ENCODE measurements around the gene GOLGA6C. TPM values are rescaled to one million over a fixed set of nuclear protein-coding genes. Genes with fewer than 3 reads are reported as not detected.
"Not testable (repeated sequence)": the region's sequence is repeated elsewhere in the genome, so short reads cannot be mapped to it uniquely, and the experiment has no call there.

GOLGA6C gene
- total RNA-seq, 1 experiment from 2014 or later, result not detected

DNA sequence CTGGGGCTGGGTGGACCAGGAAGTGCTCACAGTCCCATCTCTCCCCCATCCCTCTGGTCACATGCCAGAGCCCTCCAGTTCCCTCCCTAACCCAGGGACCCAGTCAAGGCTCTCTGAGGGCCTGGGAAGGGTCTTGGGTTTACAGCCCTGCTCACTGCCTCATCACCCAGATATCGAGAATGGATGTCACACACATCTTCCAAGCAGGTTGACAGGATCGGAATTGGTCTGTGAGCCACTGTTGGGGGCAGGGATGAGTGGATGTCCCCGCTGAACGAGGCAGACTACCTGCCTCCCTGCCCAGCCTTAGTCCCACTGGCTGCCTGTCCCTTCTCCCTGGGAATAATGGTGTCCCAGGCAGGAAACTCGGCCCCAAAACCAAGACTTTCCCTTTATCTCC, 20.0 kb upstream of the GOLGA6C start:
- H3K9ac ChIP-seq (ENCODE audit: extremely low read depth, insufficient read length, low read length), result no peak overlapping the region
- WGBS (ENCODE audit: extremely low coverage, insufficient read length, low lambda C conversion rate), result no CpG with 5 or more reads among the region's 5 CpGs
- H3T11ph ChIP-seq (ENCODE audit: low read length), result no peak overlapping the region
- no peaks in the 10 kb centered on the region for H3K23me2 ChIP-seq (ENCODE audit: insufficient read length, low read depth, low read length, poor library complexity, severe bottlenecking)
- H2BK5ac ChIP-seq (ENCODE audit: insufficient read length, low read length), result no peak overlapping the region
- H4K8ac ChIP-seq (replicated peaks; ENCODE audit: insufficient read length, low read depth, low read length), result no peak overlapping the region
- H3K56ac ChIP-seq (ENCODE audit: insufficient read length, low read depth, low read length), result no peak overlapping the region
- Mint-ChIP-seq H3K27me3 (ENCODE audit: low read depth) (peaks cover 26% of the 10 kb centered on the region), H3K9me3 (no peaks in the 10 kb centered on the region; a peak in 2 of 5 replicates), H3K4me3 (no peak overlapping the region), H3K27ac (no peak overlapping the region), H3K4me1 (peaks cover 0 to 11% of the 10 kb centered on the region in 2 experiments; a peak in 2 of 4 replicates), H3K36me3 (ENCODE audit: insufficient read depth in 1 of 3, low read depth in 3 of 3) (no peaks in the 10 kb centered on the region)
- H4K5ac ChIP-seq (ENCODE audit: insufficient read length, low read depth, low read length), result no peak overlapping the region
- H3K27me3 ChIP-seq (ENCODE audit: insufficient read depth, low read length), result no peaks in the 10 kb centered on the region
- H3K27ac ChIP-seq (ENCODE audit: insufficient read length, low read depth, low read length), result no peak overlapping the region
- no peak overlapping the region for H2AK5ac ChIP-seq (ENCODE audit: insufficient read length, low read length)
- no peak overlapping the region for H3K4me2 ChIP-seq (ENCODE audit: insufficient read depth, insufficient read length, low read length)
- H2AFZ ChIP-seq (ENCODE audit: low read length), result no peak overlapping the region
- no peak overlapping the region for H3K4ac ChIP-seq (ENCODE audit: low read depth, low read length)
- H2BK120ac ChIP-seq (ENCODE audit: low read depth, low read length, poor library complexity, severe bottlenecking), result no peak overlapping the region
- TF ChIP-seq, protein P1, sequence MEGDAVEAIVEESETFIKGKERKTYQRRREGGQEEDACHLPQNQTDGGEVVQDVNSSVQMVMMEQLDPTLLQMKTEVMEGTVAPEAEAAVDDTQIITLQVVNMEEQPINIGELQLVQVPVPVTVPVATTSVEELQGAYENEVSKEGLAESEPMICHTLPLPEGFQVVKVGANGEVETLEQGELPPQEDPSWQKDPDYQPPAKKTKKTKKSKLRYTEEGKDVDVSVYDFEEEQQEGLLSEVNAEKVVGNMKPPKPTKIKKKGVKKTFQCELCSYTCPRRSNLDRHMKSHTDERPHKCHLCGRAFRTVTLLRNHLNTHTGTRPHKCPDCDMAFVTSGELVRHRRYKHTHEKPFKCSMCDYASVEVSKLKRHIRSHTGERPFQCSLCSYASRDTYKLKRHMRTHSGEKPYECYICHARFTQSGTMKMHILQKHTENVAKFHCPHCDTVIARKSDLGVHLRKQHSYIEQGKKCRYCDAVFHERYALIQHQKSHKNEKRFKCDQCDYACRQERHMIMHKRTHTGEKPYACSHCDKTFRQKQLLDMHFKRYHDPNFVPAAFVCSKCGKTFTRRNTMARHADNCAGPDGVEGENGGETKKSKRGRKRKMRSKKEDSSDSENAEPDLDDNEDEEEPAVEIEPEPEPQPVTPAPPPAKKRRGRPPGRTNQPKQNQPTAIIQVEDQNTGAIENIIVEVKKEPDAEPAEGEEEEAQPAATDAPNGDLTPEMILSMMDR (conservative IDR thresholded peaks at IDR 0.05), result no peak
- H4K20me1 ChIP-seq (ENCODE audit: control insufficient read depth, insufficient read depth, insufficient read length), result no peaks in the 10 kb centered on the region
- H3K4me1 ChIP-seq (ENCODE audit: insufficient read depth, low read length), result no peaks in the 10 kb centered on the region
- no peak overlapping the region for H4K91ac ChIP-seq (ENCODE audit: insufficient read length, low read depth, low read length)
- no peaks in the 10 kb centered on the region for H3K79me1 ChIP-seq (ENCODE audit: insufficient read depth, low read depth, low read length, poor library complexity, severe bottlenecking)
- no peaks in the 10 kb centered on the region for H3K9me3 ChIP-seq (ENCODE audit: control insufficient read depth, low read depth, low read length)
- H3K18ac ChIP-seq (ENCODE audit: insufficient read length, low read depth, low read length), result no peak overlapping the region
- H2BK15ac ChIP-seq (ENCODE audit: low read depth, low read length), result no peak overlapping the region
- no peak for DNase-seq
- no peaks in the 10 kb centered on the region for H3K79me2 ChIP-seq (ENCODE audit: insufficient read depth, low read length)
- H3K23ac ChIP-seq (ENCODE audit: insufficient read length, low read depth, low read length), result no peak overlapping the region
- H2BK20ac ChIP-seq (ENCODE audit: low read depth, low read length, poor library complexity, severe bottlenecking), result no peak overlapping the region
- no peak overlapping the region for H2BK12ac ChIP-seq (ENCODE audit: insufficient read length, low read depth, low read length)
- H3K14ac ChIP-seq (ENCODE audit: insufficient read depth, low read length), result peak overlapping the region; percentile 11; the same call in 1 of the 2 replicates

DNA sequence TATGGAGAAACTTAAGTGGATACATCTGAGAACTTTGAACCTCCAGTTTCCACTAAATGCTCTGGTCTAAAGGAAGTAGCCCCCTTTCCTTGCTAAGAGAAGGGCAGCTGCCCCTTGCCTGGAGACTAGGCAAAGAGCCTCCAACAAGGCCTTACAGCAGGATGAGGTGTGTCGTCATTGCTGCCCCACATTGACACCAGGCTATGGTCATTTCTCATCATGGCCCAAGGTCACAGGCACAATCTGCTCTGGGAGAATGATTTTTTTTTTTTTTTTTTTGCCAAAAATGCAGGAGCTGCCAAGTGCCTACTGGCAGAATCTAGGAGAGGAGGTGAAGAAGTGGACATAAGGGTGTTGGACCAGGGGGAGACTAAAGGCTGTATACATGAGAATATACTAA, 12.4 kb upstream of the GOLGA6C start:
- not testable (repeated sequence) for H3K36me3 Mint-ChIP-seq (ENCODE audit: insufficient read depth in 1 of 3, low read depth in 3 of 3)

More for the DNA sequence above, 12.4 kb upstream of the GOLGA6C start:
- not testable (repeated sequence) for H3T11ph ChIP-seq (ENCODE audit: low read length); H4K8ac ChIP-seq (replicated peaks; ENCODE audit: insufficient read length, low read depth, low read length); H4K20me1 ChIP-seq (ENCODE audit: control insufficient read depth, insufficient read depth, insufficient read length); H4K91ac ChIP-seq (ENCODE audit: insufficient read length, low read depth, low read length); H3K18ac ChIP-seq (ENCODE audit: insufficient read length, low read depth, low read length); H3K56ac ChIP-seq (ENCODE audit: insufficient read length, low read depth, low read length); H3K27me3 ChIP-seq (ENCODE audit: insufficient read depth, low read length); H2BK20ac ChIP-seq (ENCODE audit: low read depth, low read length, poor library complexity, severe bottlenecking); H2BK12ac ChIP-seq (ENCODE audit: insufficient read length, low read depth, low read length); H4K5ac ChIP-seq (ENCODE audit: insufficient read length, low read depth, low read length); H3K4me3 Mint-ChIP-seq; H3K4ac ChIP-seq (ENCODE audit: low read depth, low read length); H3K4me2 ChIP-seq (ENCODE audit: insufficient read depth, insufficient read length, low read length); H2AFZ ChIP-seq (ENCODE audit: low read length); H2BK120ac ChIP-seq (ENCODE audit: low read depth, low read length, poor library complexity, severe bottlenecking); H3K23ac ChIP-seq (ENCODE audit: insufficient read length, low read depth, low read length); H2BK15ac ChIP-seq (ENCODE audit: low read depth, low read length); H2AK5ac ChIP-seq (ENCODE audit: insufficient read length, low read length); H3K9me3 Mint-ChIP-seq; H3K27ac Mint-ChIP-seq; H3K23me2 ChIP-seq (ENCODE audit: insufficient read length, low read depth, low read length, poor library complexity, severe bottlenecking); DNase-seq; H3K4me1 ChIP-seq (ENCODE audit: insufficient read depth, low read length); H3K79me1 ChIP-seq (ENCODE audit: insufficient read depth, low read depth, low read length, poor library complexity, severe bottlenecking); H3K14ac ChIP-seq (ENCODE audit: insufficient read depth, low read length); H3K79me2 ChIP-seq (ENCODE audit: insufficient read depth, low read length); H3K9me3 ChIP-seq (ENCODE audit: control insufficient read depth, low read depth, low read length); H3K9ac ChIP-seq (ENCODE audit: extremely low read depth, insufficient read length, low read length); H2BK5ac ChIP-seq (ENCODE audit: insufficient read length, low read length); H3K27ac ChIP-seq (ENCODE audit: insufficient read length, low read depth, low read length)
- peaks cover 11% of the 10 kb centered on the region for H3K27me3 Mint-ChIP-seq (ENCODE audit: low read depth)
- WGBS (ENCODE audit: extremely low coverage, insufficient read length, low lambda C conversion rate), result no CpG with 5 or more reads among the region's 1 CpG
- H3K4me1 Mint-ChIP-seq, result peaks cover 9 to 11% of the 10 kb centered on the region in 2 experiments

Data from H9 (cell line).